ENCODE results near the gene PTCD3. TPM values are rescaled to one million over a fixed set of nuclear protein-coding genes. Genes with fewer than 3 reads are reported as not detected.

The PTCD3 gene
- total and polyA plus RNA-seq, 12 donors, result 30.2 to 232 (median 155) TPM

- H3K4me1 ChIP-seq, result peaks cover 9 to 90% (median 62%) of the 10 kb centered on the region in 9 donors
- intact Hi-C loops (cut with DNase I), result no loop called here
- TF ChIP-seq CTCF (IDR thresholded peaks at IDR 0.05), result no peak
- H3K27me3 ChIP-seq, result no peaks in the 10 kb centered on the region
- 13 to 21% methylated on average over 1 of the region's 1 CpG for WGBS, 2 donors
- H3K36me3 ChIP-seq, result peaks cover 0 to 32% (median 2%) of the 10 kb centered on the region in 9 donors
- peak in 4 of 8 donors; percentile 16 to 45 (median 27) for ATAC-seq
- no peak overlapping the region for H3K4me3 ChIP-seq
- no peaks in the 10 kb centered on the region for H3K9me3 ChIP-seq
- no peak for DNase-seq
- H3K27ac ChIP-seq, result peak overlapping the region in 8 of 10 donors; percentile 21 to 73 (median 60)
Observed at GRCh38 chr2:86185517-86186212, 79.6 kb downstream of the PTCD3 start.

DNA sequence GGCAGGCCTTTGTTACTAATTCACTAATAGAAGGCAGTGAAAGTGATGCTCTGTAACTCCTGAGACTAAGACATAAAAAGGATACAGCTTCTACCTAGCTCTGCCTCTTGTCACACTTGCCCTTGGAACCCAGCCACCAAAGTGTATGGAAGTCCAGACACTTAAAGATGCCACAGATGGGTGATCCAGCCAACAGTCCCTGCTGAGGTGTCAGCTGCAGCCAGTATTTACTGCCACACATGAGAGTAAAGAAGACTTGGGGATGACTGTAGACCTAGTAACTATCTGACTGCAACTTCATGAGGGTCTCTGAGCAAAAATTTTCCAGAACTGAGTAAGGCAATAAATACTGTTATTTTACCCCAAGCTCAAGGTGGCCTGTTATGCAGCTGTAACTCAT lies 80.4 kb downstream of the PTCD3 start:
- Histone ChIP-seq H3K27ac (peak overlapping the region in 2 of 10 donors; percentile 49 to 73), H3K27me3 (no peaks in the 10 kb centered on the region), H3K9me3 (no peaks in the 10 kb centered on the region), H3K4me1 (peaks cover 9 to 92% (median 69%) of the 10 kb centered on the region in 9 donors), H3K36me3 (peaks cover 0 to 28% (median 0%) of the 10 kb centered on the region in 9 donors), H3K4me3 (no peak overlapping the region)
- intact Hi-C loops (cut with DNase I), result no loop called here
- DNase-seq, result no peak
- TF ChIP-seq CTCF (IDR thresholded peaks at IDR 0.05), result no peak
- no peak for ATAC-seq

DNA sequence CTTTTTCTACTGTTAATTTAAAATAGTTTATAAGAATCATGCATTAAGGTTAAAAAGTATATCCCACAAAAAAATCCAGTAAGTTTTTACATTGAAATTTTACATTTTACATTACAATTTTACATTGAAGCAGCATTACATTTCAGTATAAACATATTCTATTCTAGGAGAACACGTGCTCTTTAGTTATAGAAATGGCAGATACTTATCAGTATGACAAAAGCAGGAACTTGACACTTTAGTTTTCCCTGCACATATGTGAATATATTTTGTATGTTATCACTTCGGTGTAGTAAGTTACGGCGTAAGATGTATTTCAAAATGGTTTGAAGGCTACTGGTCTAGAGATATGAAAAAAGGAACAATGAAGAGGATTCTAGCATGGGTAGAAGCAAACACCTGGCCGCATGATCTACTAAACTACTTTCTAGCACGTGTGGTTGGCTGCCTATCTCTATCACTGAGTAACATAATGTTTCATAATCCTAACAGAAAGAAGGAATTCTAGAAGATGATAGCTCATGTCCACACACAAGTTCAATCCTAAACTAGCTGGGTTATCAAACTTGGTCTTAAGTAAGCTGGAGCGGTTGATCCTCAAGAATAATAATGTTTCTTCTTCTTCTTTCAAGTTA lies 83.9 kb downstream of the PTCD3 start:
- intact Hi-C loops (cut with DNase I), result no loop called here
- DNase-seq, result no peak
- no peak overlapping the region for H3K4me3 ChIP-seq
- no peaks in the 10 kb centered on the region for H3K27me3 ChIP-seq
- 63 to 74% methylated on average over 7 of the region's 7 CpGs for WGBS, 2 donors
- TF ChIP-seq CTCF (IDR thresholded peaks at IDR 0.05), result no peak
- H3K9me3 ChIP-seq, result no peaks in the 10 kb centered on the region
- peaks cover 9 to 94% (median 75%) of the 10 kb centered on the region in 9 donors for H3K4me1 ChIP-seq
- H3K27ac ChIP-seq, result peak overlapping the region in 1 of 10 donors; percentile 38
- peaks cover 0 to 34% (median 0%) of the 10 kb centered on the region in 9 donors for H3K36me3 ChIP-seq
- ATAC-seq, result no peak

Other genes starting within 250 kb of the PTCD3 start
- gene ST3GAL5, start 217.2 kb upstream of the PTCD3 start, total RNA-seq, result 10 to 100 TPM in 1 of 10 donors, 1 to 10 TPM in 9; 2.0 to 11.8 (median 3.8) TPM
- gene ST3GAL5, start 217.2 kb upstream of the PTCD3 start, polyA plus RNA-seq, result 10 to 100 TPM in 1 of 2 donors, 1 to 10 TPM in 1; 3.3 to 11.1 TPM
- 10 to 100 TPM; 15.4 to 25.8 (median 21.9) TPM for gene POLR1A, start 349 bp upstream of the PTCD3 start, total RNA-seq
- gene POLR1A, start 349 bp upstream of the PTCD3 start, polyA plus RNA-seq, result 1 to 10 TPM; 3.9 to 4.0 TPM
- gene IMMT, start 89.2 kb downstream of the PTCD3 start, total RNA-seq, result 100 to 1,000 TPM; 211 to 333 (median 306) TPM
- 100 to 1,000 TPM in 1 of 2 donors, 10 to 100 TPM in 1; 48.2 to 135 TPM for gene IMMT, start 89.2 kb downstream of the PTCD3 start, polyA plus RNA-seq
- gene MRPL35, start 93.2 kb downstream of the PTCD3 start, total RNA-seq, result 100 to 1,000 TPM in 7 of 10 donors, 10 to 100 TPM in 3; 72.5 to 147 (median 113) TPM
- 10 to 100 TPM; 31.8 to 49.1 TPM for gene MRPL35, start 93.2 kb downstream of the PTCD3 start, polyA plus RNA-seq
- 10 to 100 TPM; 15.2 to 30.5 (median 26.2) TPM for gene REEP1, start 231.4 kb downstream of the PTCD3 start, total RNA-seq
- gene REEP1, start 231.4 kb downstream of the PTCD3 start, polyA plus RNA-seq, result 10 to 100 TPM; 15.4 to 20.9 TPM

Measured in heart right ventricle (tissue), 16 donors.